Measurements from ENCODE around the gene CHRD.

DNA sequence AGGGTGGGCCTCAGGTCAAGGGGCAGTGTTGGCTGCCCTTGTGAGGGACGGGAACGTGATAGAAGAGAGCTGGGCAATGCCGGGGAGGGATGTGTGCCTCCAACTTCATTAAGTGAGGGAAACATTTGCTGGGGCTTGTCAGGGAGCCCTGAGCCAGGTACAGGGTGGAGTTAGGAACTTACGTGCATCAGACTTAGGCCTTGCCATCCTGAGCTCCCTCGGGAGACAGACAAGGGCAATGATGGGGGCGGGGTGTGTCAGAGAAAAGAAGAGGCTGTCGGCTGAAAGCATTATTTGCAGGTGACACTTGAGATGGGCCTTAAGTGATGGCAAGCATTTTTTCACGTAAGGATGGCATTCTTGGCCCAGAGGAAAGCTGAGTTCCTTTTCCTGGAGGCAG, 40.9 kb upstream of the CHRD start:
- TF ChIP-seq POLR2AphosphoS5 (IDR thresholded peaks at IDR 0.05), result no peak
- TF ChIP-seq, protein P1, sequence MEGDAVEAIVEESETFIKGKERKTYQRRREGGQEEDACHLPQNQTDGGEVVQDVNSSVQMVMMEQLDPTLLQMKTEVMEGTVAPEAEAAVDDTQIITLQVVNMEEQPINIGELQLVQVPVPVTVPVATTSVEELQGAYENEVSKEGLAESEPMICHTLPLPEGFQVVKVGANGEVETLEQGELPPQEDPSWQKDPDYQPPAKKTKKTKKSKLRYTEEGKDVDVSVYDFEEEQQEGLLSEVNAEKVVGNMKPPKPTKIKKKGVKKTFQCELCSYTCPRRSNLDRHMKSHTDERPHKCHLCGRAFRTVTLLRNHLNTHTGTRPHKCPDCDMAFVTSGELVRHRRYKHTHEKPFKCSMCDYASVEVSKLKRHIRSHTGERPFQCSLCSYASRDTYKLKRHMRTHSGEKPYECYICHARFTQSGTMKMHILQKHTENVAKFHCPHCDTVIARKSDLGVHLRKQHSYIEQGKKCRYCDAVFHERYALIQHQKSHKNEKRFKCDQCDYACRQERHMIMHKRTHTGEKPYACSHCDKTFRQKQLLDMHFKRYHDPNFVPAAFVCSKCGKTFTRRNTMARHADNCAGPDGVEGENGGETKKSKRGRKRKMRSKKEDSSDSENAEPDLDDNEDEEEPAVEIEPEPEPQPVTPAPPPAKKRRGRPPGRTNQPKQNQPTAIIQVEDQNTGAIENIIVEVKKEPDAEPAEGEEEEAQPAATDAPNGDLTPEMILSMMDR (IDR thresholded peaks at IDR 0.05), result no peak
- no peak for TF ChIP-seq EP300 (IDR thresholded peaks at IDR 0.05)
